Activated CD8-positive, alpha-beta T cell treated with anti-CD3 and anti-CD28 coated beads for 36 hours (primary cell): ENCODE results near the gene SYNC. TPM values are rescaled to one million over a fixed set of nuclear protein-coding genes. Genes with fewer than 3 reads are reported as not detected.

Source experiments
- ATAC-seq: fragments of 200-7000 bp; cut with Tn5 transposase; one replicate; pipeline ENCODE4 v1.10.0; 2021; ENCODE audit warnings: mild to moderate bottlenecking, moderate library complexity
- CTCF ChIA-PET: fragments of 350-600 bp; sonication (Branson Sonifier 250); formaldehyde crosslinking; loops from one replicate; lab custom pipeline; 2021; ENCODE audit warnings: antibody characterized with exemption; lab: Charles Lee
- POLR2A ChIA-PET: fragments of 350-600 bp; sonication (Branson Sonifier 250); formaldehyde crosslinking; loops from one replicate; lab custom pipeline; 2021; ENCODE audit warnings: antibody characterized with exemption; lab: Charles Lee
- DNase-seq: peaks from one replicate; pipeline ENCODE4 v3.0.0-alpha.2; 2020
- H3K27ac Mint-ChIP-seq: one replicate; pipeline ENCODE4 v1.8.0; 2021; ENCODE audit warnings: mild to moderate bottlenecking, mixed read lengths
- H3K27me3 Mint-ChIP-seq: one replicate; pipeline ENCODE4 v1.8.0; 2021; ENCODE audit warnings: mixed read lengths
- H3K36me3 Mint-ChIP-seq: one replicate; pipeline ENCODE4 v1.8.0; 2021; ENCODE audit warnings: low read depth, mixed read lengths
- H3K4me1 Mint-ChIP-seq: one replicate; pipeline ENCODE4 v1.8.0; 2021; ENCODE audit warnings: low read depth, mixed read lengths
- H3K4me3 Mint-ChIP-seq: one replicate; pipeline ENCODE4 v1.8.0; 2021; ENCODE audit warnings: mild to moderate bottlenecking, moderate library complexity, mixed read lengths
- H3K9me3 Mint-ChIP-seq: one replicate; pipeline ENCODE4 v1.8.0; 2021; ENCODE audit warnings: mixed read lengths
- intact Hi-C: fragments of 100-400 bp; cut with micrococcal nuclease; formaldehyde crosslinking; loops from one replicate; pipeline ENCODE4 v1.10.0; 2022
- total RNA-seq, 2 experiments: library from RNA; stranded (reverse); gene quantifications; one replicate each; pipeline ENCODE4 v1.2.3, GENCODE V29; 2021
- TF ChIP-seq, protein P1 (sequence below): fragments of 200-600 bp; IDR thresholded peaks from one replicate; pipeline ENCODE4 v1.8.0; 2022; ENCODE audit warnings: antibody characterized with exemption, mild to moderate bottlenecking

SYNC gene
- total RNA-seq, 2 experiments from 2014 or later: not detected

DNA sequence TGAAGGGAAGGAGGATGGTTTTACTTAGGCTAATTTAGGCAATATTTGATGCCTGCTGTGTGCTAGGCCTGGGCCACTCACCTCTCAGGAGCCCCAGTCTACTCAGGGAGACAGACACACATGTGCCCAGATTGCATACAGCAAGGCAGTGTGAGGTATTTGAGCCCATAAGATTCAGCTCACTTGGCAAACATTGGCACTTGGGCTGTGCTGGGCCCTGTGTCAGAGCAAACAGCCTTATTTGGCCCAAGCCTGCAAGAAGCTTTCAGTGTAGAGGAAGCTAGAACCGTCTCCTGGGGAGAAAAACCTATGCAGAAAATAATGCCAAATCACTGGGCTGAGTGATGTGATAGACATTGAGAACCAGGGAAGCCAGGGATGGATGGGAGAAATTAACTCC is 3.9 kb upstream of the SYNC start:
- POLR2A ChIA-PET: interaction anchor here (0.8 to 0.9 kb wide), 2 partner anchors 11 to 68 kb away, joined by 3 to 4 read pairs; no protein-coding TSS in a partner anchor
- Mint-ChIP-seq H3K9me3 (no peaks in the 10 kb centered on the region), H3K4me1 (peaks cover 5% of the 10 kb centered on the region), H3K36me3 (no peaks in the 10 kb centered on the region), H3K4me3 (no peak overlapping the region), H3K27me3 (peaks cover 25% of the 10 kb centered on the region), H3K27ac (no peak overlapping the region)
- ATAC-seq (no peak), DNase-seq (no peak)
- intact Hi-C loops: no loop called here
- CTCF ChIA-PET: interaction anchor here (1.2 to 2.6 kb wide), 3 partner anchors 166 to 186 kb away, joined by 5 to 14 read pairs (median 6); no protein-coding TSS in a partner anchor
- TF ChIP-seq, protein P1, sequence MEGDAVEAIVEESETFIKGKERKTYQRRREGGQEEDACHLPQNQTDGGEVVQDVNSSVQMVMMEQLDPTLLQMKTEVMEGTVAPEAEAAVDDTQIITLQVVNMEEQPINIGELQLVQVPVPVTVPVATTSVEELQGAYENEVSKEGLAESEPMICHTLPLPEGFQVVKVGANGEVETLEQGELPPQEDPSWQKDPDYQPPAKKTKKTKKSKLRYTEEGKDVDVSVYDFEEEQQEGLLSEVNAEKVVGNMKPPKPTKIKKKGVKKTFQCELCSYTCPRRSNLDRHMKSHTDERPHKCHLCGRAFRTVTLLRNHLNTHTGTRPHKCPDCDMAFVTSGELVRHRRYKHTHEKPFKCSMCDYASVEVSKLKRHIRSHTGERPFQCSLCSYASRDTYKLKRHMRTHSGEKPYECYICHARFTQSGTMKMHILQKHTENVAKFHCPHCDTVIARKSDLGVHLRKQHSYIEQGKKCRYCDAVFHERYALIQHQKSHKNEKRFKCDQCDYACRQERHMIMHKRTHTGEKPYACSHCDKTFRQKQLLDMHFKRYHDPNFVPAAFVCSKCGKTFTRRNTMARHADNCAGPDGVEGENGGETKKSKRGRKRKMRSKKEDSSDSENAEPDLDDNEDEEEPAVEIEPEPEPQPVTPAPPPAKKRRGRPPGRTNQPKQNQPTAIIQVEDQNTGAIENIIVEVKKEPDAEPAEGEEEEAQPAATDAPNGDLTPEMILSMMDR: no peak

DNA sequence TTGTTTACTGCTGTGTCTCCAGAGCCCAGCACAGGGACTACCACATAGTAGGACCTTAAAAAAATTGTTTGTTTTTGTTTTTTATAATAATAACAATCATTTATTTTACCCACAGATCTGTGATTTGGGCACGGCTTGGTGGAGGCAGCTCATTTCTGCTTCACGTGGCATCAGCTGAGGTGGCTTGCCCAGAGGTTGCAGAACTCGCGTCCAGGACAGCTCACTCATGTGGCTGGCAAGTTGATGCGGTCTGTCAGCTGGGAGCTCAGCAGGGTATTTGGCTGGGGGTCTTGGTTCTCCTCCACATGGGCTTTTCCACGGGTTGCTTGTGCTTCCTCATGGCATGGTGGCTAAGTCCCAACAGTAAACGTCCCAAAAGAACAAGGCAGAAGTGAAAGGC is 2.9 kb upstream of the SYNC start:
- peaks cover 5% of the 10 kb centered on the region for H3K4me1 Mint-ChIP-seq
- CTCF ChIA-PET: interaction anchor here (0.9 to 2.6 kb wide), 7 partner anchors 55 to 306 kb away, joined by 3 to 14 read pairs (median 3); partner anchors contain the start of gene RBBP4
- peaks cover 28% of the 10 kb centered on the region for H3K27me3 Mint-ChIP-seq
- H3K9me3 Mint-ChIP-seq: no peaks in the 10 kb centered on the region
- no peak overlapping the region for H3K27ac Mint-ChIP-seq
- TF ChIP-seq, protein P1: no peak
- no peaks in the 10 kb centered on the region for H3K36me3 Mint-ChIP-seq
- no peak for DNase-seq
- intact Hi-C loops: no loop called here
- no peak overlapping the region for H3K4me3 Mint-ChIP-seq
- no peak for ATAC-seq
- POLR2A ChIA-PET: interaction anchor here (0.5 to 0.9 kb wide), 4 partner anchors 69 to 167 kb away, joined by 3 to 4 read pairs (median 3); no protein-coding TSS in a partner anchor

DNA sequence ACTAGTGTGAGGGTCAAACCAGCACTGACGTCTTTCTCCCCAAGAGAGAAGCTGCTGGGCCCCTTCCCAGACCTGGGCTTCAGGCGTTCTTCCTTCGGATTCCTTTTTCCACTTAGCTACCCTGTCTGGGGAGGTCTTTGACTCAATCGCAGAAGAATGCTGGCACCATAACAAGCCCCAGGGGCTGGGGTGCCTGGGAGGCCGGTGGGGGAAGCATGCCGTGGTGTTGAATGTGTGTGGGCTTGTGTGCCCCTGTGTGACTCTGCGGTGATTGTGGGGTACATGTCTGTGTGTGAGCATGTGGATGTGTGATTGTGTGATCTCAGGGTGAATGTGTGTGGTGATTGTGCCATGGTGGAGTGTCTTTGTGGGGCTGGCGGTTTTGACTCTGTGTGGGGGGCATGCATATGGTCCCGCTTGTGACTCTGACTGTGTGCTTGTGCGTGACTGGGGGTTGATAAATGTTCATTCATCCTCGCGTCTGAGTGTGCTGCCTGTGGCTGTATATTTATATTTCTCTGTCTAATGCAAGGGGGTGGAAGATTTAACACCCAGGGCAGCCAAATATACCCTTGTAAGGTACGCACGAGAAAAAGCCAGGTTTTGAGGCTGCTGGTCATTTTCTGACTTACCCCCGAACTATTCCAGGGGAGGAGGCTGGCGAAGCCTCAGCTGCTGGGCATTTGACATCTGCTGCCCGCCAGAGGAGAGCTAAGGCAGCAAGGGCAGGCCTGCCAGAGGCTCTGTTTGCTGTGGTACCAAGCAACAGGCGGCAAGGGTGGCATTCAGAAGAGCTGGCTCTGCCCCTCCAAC is 1.1 kb upstream of the SYNC start:
- ChIA-PET CTCF (interaction anchor here (1.3 to 3.0 kb wide), 2 partner anchors 8 to 169 kb away, joined by 3 to 12 read pairs; no protein-coding TSS in a partner anchor), POLR2A (interaction anchor here (0.9 to 1.6 kb wide), 2 partner anchors 9 to 69 kb away, joined by 3 to 4 read pairs; no protein-coding TSS in a partner anchor)
- ATAC-seq (no peak), DNase-seq (no peak)
- H3K27me3 Mint-ChIP-seq: peaks cover 30% of the 10 kb centered on the region
- H3K4me1 Mint-ChIP-seq: peaks cover 5% of the 10 kb centered on the region
- H3K4me3 Mint-ChIP-seq: no peak overlapping the region
- intact Hi-C loops: no loop called here
- no peaks in the 10 kb centered on the region for H3K9me3 Mint-ChIP-seq
- TF ChIP-seq, protein P1: no peak
- H3K27ac Mint-ChIP-seq: no peak overlapping the region
- H3K36me3 Mint-ChIP-seq: no peaks in the 10 kb centered on the region

DNA sequence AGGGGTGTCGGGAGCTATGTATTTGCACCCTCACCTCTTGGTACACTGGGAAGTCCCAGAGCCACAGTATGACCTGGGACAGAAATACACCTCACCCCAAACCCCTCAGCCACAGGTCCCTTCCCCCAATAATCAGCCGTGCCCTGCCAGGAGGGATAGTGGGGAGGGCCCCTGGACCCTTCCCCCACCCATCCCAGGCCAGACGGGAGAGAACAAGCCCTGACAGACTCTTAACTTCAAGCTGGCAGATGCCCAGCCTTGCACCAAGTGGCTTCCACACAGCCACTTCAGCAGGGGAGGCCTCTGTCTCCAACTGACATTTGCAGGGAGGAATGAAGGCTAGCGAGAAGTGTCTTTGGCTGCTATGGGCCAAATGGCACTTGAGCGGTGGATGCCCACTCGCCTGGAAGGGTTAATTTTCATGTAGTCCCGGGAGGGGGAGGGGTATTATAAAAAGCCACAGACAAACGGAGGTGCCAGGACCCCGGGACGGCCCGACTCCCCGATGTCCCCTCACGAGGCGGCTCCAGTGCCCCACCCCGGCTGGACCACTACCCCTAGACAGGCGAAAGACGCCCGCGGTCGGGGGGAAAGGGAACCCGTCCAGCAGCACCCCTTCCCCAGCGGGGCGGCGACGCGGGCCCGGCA is 495 bp downstream of the SYNC start:
- H3K27me3 Mint-ChIP-seq: peaks cover 30% of the 10 kb centered on the region
- TF ChIP-seq, protein P1: no peak
- ATAC-seq: no peak

More for the DNA sequence above, 495 bp downstream of the SYNC start:
- Mint-ChIP-seq H3K4me3 (peak overlapping the region; percentile 1), H3K36me3 (no peaks in the 10 kb centered on the region), H3K4me1 (peaks cover 5% of the 10 kb centered on the region), H3K27ac (no peak overlapping the region), H3K9me3 (no peaks in the 10 kb centered on the region)
- ChIA-PET POLR2A (interaction anchor here (0.8 to 1.6 kb wide), 2 partner anchors 10 to 12 kb away, joined by 3 to 4 read pairs; no protein-coding TSS in a partner anchor), CTCF (interaction anchor here (1.2 to 3.0 kb wide), 2 partner anchors 10 to 182 kb away, joined by 3 to 12 read pairs; no protein-coding TSS in a partner anchor)
- no peak for DNase-seq
- intact Hi-C loops: no loop called here
